Embryonic facial prominence (tissue), 1 donor: ENCODE results near the gene PTGDR.

ENCODE experiments used
- DNase-seq: peaks from one replicate; pipeline ENCODE4 v3.0.0-alpha.2; 2016; ENCODE audit errors: extremely low spot score

PTGDR gene

DNA sequence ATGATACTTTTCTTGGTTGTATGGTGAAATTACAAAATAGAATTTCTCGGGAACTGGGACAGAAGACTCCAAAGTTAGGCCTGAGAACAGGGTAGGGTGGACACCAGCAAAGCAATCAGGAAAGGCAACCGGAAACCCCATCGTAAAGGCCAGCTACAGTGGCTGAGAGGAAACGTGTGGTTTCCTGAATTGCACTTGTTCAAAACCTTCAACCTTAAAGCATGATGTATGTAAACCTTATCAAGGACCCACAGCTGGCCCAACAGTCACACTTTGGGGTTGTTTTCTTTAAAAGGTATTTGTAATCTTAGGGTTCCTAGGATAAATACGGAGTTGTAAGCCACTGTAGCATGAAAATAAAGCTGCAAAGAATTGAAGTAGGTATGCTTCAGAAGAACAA, 2.2 kb upstream of the PTGDR start:
- no peak for DNase-seq

DNA sequence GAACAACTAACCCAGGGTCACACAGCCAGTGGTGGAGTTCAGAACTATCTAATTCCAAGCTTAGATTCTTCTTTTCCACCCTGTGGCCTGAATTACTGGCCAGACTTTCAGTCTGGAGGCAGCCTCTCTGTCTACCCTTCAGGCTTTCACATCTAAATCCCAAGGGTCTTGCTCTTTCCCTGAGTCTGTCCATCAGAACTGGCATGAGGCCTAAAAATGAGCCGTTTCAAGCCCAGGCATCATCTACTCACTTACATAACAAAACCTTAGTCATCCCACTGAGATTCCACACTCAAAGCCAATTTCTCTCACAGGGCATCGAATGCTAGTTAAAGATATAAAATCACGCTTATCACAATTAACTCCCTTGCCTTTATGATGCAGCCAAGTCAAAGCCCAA, 1.3 kb upstream of the PTGDR start:
- DNase-seq: no peak

DNA sequence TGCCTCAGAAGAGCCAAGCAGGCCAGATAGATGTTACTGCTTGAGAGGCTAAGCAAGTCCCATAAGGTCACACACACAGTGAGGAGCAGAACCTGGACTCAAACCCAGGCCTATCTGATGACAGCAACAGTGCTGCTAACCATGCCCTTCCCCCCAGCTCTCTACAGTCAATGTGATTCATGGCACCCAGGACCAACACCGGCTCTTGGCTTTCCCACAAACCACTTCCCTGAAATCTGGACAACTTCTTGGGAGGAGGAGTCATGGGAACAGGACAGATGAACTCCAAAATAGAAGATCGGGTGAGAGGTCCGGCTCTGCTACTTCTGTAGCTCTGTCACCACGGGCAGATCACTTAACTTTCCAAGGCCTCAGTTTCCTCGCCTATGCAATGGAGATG, 716 bp upstream of the PTGDR start:
- no peak for DNase-seq

DNA sequence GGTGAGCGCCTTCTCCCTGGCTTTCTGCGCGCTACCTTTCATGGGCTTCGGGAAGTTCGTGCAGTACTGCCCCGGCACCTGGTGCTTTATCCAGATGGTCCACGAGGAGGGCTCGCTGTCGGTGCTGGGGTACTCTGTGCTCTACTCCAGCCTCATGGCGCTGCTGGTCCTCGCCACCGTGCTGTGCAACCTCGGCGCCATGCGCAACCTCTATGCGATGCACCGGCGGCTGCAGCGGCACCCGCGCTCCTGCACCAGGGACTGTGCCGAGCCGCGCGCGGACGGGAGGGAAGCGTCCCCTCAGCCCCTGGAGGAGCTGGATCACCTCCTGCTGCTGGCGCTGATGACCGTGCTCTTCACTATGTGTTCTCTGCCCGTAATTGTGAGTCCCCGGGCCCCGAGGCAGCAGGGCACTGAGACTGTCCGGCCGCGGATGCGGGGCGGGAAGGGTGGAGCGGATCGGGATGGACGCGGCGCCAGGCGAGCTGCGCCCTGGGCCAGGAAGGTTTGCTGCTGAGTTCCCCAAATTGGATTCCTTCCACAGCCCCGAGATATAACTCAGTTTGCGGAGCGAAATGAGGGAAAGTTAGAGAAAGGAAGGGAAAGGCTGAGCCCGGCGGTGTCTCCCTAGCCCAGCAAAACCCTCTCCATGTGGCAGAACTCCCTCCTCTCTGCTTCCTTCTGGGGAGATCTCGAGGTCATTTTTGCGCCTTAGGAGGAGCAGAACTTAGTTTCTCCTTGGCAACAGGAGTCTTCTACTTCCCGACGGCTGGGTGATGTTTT, 972 bp downstream of the PTGDR start:
- no peak for DNase-seq

DNA sequence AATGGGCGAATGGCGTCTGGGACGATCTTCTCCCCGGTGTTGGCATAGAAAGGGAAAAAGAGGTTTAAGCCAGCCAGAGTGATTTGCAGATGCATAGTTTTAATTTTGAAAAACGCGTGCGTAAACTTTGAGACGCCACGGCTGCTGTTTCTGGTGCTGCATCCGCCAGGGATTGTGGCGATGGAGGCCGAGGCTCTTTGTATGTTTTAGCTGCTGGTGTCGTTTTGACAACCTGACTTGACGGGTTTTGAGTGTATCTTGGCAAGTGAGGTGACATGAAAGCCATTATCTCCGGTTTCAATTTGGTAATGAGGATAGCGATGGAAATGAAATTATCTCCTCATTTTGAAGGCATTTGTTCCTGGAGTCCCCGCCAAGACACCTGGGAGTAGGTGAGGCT, 1.6 kb downstream of the PTGDR start:
- DNase-seq: no peak

DNA sequence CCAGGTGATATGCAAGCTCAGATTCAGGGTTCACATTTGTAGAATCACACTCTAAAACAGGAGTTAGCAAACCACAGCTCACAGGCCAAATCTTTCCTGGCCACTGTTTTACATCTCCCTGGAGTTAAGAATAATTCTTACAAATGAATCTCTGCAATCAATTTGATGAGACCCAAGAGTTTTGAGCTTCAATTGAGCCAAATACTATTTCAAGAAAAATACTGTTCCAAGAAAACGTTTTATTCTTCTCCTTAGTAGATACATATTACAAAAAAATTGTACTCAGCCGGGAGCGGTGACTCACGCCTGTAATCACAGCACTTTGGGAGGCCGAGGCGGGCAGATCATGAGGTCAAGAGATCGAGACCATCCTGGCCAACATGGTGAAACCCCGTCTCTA, 2.5 kb downstream of the PTGDR start:
- no peak for DNase-seq

DNA sequence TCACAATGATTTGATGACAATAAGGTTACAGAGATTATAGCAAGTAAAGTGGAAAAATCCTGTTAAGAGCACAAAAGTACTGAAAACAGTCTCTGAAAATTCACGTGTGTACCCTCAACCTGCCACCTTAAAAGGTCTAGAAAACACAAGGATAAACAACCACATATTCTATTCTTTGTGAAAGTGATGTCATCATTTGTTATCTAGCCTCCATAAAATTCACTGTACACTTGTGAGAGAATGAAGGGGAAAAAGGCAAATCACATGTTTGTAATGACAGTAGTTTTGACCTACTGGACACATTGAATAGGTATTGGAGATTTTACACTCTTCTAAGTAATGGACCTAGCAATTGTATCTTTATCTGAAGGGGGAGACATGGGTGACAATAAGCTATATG, 4.0 kb downstream of the PTGDR start:
- DNase-seq: no peak

DNA sequence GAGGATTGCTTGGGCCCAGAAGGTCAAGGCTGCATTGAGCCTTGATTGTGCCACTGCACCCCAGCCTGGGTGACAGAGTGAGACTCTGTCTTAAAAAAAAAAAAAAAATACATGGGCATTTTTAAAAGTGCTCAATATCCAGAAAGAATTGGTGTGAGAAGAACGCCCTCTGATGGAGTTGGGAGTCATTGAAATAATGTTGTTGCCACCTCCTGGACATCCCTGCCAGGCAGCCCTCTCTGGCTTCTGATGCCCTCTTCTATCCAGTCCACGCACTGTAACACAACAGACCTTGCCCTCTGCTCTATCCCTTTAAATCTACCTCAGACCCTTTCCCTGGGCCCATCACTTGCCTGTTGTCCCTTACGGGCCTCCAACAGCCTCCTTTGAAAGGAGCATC, 4.9 kb downstream of the PTGDR start:
- no peak for DNase-seq

DNA sequence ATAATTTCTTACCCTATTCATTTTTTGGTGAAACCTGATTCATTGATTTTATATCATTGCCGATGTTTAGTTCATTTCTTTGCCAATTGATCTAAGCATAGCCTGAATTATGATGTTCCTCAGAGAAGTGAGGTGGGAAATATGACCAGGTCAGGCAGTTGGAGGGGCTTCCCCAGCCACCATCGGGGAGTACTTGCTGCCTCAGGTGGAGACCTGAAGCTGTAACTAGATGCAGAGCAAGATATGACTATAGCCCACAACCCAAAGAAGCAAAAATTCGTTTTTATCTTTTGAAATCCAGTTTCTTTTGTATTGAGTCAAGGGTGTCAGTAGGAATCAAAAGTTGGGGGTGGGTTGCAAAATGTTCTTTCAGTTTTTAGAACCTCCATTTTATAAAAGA, 7.9 kb downstream of the PTGDR start:
- no peak for DNase-seq

DNA sequence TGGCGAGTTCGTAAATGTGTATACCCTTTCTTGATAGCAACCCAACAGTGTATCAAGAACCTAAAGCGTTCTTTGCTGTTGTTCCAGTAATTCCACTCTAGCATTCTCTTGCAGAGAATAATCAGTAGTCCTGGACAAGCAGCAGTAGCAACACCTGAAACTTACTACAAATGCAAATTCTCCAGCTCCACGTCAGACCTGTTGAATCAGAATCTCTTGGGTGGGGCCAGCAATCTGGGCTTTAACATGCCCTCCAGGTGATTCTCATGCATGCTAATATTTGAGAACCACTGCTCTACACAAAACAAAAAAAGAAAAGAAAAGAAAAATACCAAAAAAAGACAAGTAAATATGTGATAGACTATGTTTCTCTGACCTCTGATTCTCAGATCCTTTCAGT, 10.1 kb downstream of the PTGDR start:
- DNase-seq: no peak

DNA sequence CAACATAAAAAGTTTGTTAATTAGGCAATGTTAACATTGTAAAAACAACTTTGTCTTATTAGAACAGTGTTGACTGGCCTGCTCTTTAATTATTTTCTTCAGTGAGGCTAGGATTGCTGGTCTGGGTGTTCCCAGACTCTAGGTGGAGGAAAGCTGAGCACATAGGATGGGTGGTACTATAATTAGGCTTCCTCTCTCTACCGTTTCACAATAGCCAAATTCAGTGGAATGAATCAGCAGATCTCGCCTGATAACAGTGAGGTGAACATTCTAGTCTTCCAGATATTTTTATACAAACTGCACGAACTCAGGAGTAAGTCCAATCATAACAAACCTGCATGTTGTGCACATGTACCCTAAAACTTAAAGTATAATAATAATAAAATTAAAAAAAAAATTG, 11.9 kb downstream of the PTGDR start:
- no peak for DNase-seq

DNA sequence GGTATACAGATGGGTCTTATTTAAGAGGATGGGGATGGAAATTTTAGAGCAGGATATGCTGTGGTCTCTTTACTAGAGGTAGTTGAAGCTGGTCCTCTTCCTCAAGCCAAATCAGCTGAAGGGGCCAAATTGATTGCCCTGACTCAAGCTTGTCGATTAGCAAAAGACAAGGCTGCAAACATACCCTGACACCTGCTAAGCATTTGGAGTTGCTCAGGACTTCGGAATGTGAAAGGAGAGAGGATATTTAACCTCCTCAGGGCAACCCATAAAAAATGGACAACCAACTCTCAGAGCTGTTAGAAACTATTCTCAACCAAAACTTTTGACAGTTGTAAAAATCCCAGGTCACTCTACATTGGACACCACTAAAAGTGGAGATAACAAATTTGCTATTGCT, 15.6 kb downstream of the PTGDR start:
- no peak for DNase-seq

DNA sequence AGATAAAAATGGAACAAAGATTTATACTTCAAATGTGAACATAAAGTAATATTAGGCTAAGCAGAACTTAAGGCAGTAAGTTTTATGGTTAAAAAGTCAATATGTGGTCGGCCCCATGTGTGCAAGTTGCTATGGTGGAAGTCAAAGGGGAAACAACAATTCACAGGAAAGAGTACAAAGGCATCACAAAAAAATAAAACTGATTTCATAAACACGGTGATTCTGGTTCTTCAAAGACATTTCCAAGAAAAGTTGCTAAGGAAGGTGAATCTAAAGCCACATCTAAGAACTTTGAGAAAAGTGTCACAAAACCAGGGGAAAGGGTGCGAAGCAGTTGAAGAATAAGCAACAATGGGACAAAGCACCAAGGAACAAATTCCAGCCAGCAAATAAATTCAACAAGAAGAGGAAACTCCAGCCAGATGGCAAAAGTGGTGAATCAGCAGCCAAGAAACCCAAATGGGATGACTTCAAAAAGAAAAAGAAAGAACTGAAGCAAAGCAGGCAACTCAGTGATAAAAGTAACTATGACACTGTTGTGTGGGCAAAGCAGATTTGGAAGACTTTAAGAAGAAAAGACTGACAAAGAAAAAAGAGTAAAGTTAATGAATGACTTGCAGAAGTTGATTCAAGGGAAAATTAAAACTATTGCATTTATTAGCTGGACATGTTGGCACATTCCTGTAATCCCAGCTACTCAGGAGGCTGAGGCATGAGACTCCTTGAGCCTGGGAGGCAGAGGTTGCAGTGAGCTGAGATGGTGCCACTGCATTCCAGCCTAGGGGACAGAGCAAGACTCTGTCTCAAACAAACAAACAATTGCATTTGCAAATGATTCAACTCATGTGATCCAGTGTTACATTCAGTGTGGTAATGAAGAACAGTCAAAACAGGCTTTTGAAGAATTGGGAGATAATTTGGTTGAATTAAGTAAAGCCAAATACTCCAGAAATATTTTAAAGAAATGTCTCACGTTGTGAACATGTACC, 19.5 kb downstream of the PTGDR start:
- DNase-seq: no peak

DNA sequence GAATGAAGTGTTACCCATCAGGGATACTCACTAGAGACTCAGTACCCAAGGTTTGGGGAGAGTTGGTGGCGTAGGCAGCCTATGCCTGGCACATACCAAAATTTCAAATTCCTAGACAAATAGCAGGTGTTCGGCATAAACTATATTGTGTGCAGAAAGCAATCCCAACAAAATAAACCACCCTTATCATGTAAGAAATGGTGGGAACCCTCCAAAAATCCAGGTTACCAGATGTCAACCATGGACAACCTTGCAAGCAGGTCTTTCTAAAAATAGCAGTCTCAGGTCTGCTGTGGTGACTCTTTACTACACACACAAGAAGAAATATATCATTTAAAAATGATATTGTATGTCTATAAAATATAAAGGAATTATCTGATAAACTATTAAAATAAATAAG, 28.9 kb downstream of the PTGDR start:
- no peak for DNase-seq

DNA sequence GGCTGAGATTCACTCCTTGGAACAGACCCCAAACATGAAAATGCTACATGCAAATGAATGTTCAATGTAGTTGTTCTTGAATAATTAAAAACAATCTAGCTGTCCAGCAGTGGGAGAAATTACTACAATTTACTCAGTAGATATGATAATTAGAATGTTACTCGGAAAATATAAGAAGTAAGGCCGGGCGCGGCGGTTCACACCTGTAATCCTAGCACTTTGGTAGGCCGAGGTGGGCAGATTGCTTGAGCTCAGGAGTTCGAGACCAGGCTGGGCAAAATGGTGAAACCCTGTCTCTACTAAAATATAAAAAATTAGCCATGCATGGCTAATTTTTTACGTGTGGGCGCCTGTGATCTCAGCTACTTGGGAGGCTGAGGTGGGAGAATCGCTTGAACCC, 31.3 kb downstream of the PTGDR start:
- DNase-seq: no peak

DNA sequence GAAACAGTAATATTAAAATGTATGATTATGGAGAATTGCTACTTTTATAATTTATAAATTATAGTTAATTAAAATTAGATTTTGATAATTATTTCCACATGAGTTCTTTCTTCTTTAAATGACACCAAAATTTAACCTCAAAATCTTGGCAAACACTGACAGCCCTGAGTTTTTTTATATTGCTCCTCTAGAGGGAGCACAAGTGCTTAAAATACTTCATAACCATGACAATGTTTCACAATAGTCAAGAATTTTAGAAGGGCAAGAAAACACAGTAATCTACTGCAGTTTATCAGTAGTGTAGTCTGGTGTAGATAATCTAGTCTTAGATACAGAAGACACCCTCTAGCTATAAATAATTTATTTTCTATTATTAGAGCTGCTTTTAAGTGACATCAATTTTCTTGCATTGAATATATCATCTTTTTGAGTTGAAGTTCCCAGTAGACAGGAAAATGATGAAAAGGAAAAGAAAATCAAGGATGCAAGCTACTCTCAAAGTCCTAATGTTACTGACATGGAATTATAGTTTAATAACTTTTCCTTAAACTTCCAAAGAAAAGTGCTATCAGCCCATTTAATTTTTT, 32.3 kb downstream of the PTGDR start:
- DNase-seq: peak; percentile 47

DNA sequence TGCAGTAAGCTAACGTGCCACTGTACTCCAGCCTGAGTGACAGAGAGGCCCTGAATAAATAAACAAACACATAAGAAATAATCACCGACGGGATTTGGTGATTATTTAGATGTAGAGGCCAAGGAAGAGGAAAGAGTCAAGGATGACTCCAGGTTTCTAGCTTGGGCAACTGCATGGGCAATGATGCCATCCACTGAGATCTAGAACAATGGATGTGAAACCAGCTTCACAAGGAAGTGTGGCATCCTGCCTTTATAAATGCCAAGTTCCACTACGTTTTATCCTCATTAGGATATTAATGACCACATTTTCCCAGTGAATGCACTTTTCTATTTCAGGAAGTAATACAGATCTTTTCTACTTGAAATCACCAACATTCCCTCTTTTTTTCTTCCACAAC, 35.7 kb downstream of the PTGDR start:
- no peak for DNase-seq

DNA sequence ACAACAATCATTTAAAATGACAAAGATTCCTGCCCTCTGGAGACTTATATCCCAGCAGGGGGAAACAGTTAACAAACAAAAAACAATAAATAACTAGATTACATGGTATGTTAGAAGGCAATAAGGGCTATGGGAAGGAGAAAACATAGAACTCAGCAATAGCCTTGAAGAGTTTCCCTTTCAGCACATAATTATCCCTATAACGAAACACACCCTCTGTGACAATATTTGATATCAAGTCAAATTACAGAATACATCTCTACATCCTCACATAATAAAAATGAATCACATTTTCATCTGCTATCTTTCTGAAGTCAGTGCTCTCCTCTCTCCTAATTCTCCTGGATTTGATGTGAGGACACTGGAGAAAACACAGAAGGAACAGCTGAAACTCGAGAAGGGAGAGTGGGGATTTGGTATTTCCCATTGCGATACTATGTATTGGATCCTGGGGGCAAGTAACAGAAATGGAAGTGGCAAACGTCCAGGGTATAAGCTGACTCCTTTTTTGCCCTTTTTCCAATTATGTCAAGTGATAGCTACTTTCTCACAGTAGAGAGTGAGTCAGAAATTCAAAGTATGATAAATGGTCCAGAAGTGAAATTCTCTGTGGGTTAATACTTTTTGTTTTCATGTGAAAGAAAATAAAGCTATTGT, 36.9 kb downstream of the PTGDR start:
- DNase-seq: no peak

DNA sequence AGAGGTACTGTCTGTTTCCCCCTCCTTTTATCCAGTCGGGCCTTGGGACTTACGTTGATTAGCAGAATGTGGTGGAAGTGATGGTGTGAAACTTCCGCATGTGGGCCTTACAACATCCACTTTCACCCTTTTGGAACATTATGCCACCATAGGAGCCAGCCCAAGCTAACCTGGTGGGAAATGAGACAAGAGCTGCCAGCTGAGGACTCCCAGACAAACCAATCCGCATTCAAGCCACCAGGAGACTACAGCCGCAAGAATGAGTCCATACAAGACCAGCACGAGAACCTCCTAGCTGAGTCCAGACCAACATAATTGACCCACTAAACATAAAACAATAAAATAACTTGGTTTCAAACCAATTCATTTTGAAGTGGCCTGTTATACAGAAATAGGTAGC, 37.5 kb downstream of the PTGDR start:
- DNase-seq: no peak

DNA sequence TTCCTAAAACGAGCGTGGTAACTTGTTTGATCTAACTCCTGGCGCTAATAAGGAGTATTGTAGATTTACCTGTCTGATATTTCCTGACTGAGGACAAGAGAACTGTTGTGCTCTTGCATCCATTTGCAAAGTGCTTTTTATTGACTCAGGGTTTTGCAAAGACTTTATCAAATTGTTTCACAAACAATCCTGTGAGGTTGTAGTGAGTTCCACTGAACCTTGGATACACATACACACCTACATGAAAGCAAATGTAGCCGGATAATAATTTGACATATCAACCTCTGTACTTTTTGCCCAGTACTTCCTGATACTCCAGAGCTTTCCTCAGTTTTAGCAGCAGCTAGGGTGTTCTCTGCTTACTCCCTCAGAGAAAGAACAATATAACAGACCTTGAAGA, 39.9 kb downstream of the PTGDR start:
- no peak for DNase-seq

DNA sequence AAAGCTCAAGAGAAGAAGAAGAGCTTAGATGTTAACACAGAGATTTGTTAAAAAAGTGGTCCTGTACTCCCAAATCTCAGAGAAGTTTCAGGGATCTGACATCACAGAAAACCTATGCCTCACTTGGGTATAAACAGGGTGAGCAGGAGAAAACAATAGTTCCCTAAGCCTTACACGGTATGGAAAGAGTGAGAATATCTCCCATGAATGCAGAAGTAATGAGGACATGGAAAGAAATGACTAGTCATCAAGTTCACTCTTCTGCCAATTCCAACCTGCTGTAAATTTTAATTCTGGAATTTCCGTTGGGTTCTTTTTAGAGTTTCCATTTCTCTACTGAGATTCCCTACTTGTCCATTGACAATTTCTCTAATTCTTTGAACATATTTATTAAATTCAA, 40.4 kb downstream of the PTGDR start:
- no peak for DNase-seq

DNA sequence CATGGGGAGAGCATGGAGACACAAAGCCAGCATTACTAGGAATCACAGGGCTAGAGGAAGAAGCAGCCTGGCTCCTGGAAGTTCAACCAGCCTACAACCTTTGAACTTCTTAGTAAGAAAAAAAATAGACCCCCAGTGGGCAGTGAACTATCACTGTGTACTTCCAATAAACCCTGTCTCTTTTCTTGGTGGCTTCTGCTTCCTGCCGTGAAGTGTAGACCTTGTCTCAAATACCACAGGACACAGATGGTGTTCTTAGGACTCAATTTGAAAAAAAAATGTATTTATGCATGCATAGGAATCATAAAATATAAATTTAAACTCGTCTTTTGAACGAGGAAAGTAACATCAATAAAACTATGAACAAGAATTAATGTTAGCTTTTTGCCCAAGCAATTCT, 43.0 kb downstream of the PTGDR start:
- no peak for DNase-seq
